PC-3 (cell line): ENCODE data around the gene PLPPR4.

Source experiments
- EZH2 ChIP-seq: fragments of 300-600 bp; sonication (generic); IDR thresholded peaks from one replicate; pipeline ENCODE4 v1.6.1; 2017; ENCODE audit warnings: antibody characterized with exemption, mild to moderate bottlenecking, low read length; ENCODE audit not compliant: unreplicated experiment
- EZH2phosphoT487 ChIP-seq: fragments of 300-600 bp; sonication (generic); IDR thresholded peaks from 2 replicates; pipeline ENCODE4 v1.6.1; 2018; ENCODE audit warnings: mild to moderate bottlenecking, antibody characterized with exemption, low read length, borderline replicate concordance
- TF ChIP-seq, protein P1 (sequence below): fragments of 300-600 bp; sonication (generic); conservative IDR thresholded peaks from 2 replicates; pipeline ENCODE4 v1.5.1; 2017; ENCODE audit warnings: antibody characterized with exemption, low read depth, mild to moderate bottlenecking, low read length

DNA sequence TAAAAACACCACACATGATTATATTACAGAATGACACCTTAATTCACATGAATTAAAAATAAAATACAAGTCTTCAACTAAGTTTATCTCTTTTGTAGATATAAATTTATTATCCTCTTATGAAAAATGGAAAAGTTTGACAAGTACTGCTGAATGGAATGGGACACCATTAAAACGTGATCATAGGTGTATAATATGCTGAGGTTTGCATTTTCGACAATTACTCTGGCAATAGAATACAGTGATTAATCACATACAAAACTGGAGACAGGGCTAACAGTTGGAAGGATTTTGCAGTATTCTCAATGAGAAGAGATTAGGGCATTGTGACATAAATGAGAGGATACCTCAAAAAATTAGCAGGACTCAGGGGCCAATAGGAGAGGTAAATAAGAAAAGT, 17.1 kb upstream of the PLPPR4 start:
- TF ChIP-seq, protein P1, sequence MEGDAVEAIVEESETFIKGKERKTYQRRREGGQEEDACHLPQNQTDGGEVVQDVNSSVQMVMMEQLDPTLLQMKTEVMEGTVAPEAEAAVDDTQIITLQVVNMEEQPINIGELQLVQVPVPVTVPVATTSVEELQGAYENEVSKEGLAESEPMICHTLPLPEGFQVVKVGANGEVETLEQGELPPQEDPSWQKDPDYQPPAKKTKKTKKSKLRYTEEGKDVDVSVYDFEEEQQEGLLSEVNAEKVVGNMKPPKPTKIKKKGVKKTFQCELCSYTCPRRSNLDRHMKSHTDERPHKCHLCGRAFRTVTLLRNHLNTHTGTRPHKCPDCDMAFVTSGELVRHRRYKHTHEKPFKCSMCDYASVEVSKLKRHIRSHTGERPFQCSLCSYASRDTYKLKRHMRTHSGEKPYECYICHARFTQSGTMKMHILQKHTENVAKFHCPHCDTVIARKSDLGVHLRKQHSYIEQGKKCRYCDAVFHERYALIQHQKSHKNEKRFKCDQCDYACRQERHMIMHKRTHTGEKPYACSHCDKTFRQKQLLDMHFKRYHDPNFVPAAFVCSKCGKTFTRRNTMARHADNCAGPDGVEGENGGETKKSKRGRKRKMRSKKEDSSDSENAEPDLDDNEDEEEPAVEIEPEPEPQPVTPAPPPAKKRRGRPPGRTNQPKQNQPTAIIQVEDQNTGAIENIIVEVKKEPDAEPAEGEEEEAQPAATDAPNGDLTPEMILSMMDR = no peak
- no peak for TF ChIP-seq EZH2
- no peak for TF ChIP-seq EZH2phosphoT487
